SU-DHL-6 (cell line): ENCODE results near the gene NFIA.

Source experiments
- H2AFZ ChIP-seq: fragments of 200-600 bp; sonication (generic); 2 replicates; pipeline ENCODE4 v1.6.1; 2014; ENCODE audit warnings: low read depth, mild to moderate bottlenecking, moderate library complexity, mixed read lengths, antibody characterized with exemption, low read length; ENCODE audit not compliant: severe bottlenecking
- H3F3A ChIP-seq: fragments of 200-600 bp; shearing (Covaris generic); 2 replicates; pipeline ENCODE4 v1.6.0; 2016; ENCODE audit warnings: antibody characterized with exemption, mild to moderate bottlenecking; ENCODE audit not compliant: insufficient read depth
- H3K27ac ChIP-seq: fragments of 200-600 bp; sonication (generic); 2 replicates; pipeline ENCODE4 v1.5.1; 2016; ENCODE audit warnings: low read depth, mild to moderate bottlenecking, low read length, moderate library complexity, mixed read lengths
- H3K27me3 ChIP-seq: fragments of 200-600 bp; sonication (generic), shearing (Covaris generic); 2 replicates; pipeline ENCODE4 v1.6.0; 2014; ENCODE audit warnings: mild to moderate bottlenecking, low read length
- H3K36me3 ChIP-seq: fragments of 200-600 bp; sonication (generic); 2 replicates; pipeline ENCODE4 v1.6.1; 2014; ENCODE audit warnings: mild to moderate bottlenecking, low read length, mixed read lengths
- H3K4me2 ChIP-seq: fragments of 300-600, 200-600 bp; shearing (Covaris generic), sonication (generic); 2 replicates; pipeline ENCODE4 v1.6.0; 2014; ENCODE audit warnings: low read length, low read depth, mild to moderate bottlenecking; ENCODE audit not compliant: poor library complexity, severe bottlenecking
- H3K4me3 ChIP-seq: fragments of 200-600 bp; sonication (generic); 2 replicates; pipeline ENCODE4 v1.5.1; 2014; ENCODE audit warnings: antibody characterized with exemption, low read length, mild to moderate bottlenecking, mixed read lengths; ENCODE audit not compliant: insufficient read depth, poor library complexity, severe bottlenecking
- H3K79me2 ChIP-seq: fragments of 200-600 bp; sonication (generic); 2 replicates; pipeline ENCODE4 v1.6.1; 2014; ENCODE audit warnings: mild to moderate bottlenecking, low read length, moderate library complexity; ENCODE audit not compliant: insufficient read depth
- H3K9ac ChIP-seq: fragments of 200-600 bp; sonication (generic); 2 replicates; pipeline ENCODE4 v1.7.0; 2014; ENCODE audit warnings: mild to moderate bottlenecking, low read length
- H3K9me2 ChIP-seq: fragments of 200-600 bp; sonication (generic); replicated peaks from 2 replicates; pipeline ENCODE4 v1.6.1; 2014; ENCODE audit warnings: low read length; ENCODE audit not compliant: insufficient read depth
- H3K9me3 ChIP-seq: fragments of 200-600 bp; sonication (generic); 2 replicates; pipeline ENCODE4 v1.6.1; 2014; ENCODE audit warnings: low read length, mixed read lengths; ENCODE audit not compliant: insufficient read depth
- H4K20me1 ChIP-seq: fragments of 200-600 bp; sonication (generic); 2 replicates; pipeline ENCODE4 v1.6.1; 2014; ENCODE audit warnings: low read depth, mild to moderate bottlenecking, antibody characterized with exemption, low read length, moderate library complexity, mixed read lengths
- CTCF ChIP-seq: fragments of 200-600 bp; sonication (generic); IDR thresholded peaks from one replicate; pipeline ENCODE4 v1.5.1; 2017; ENCODE audit warnings: antibody characterized with exemption, mild to moderate bottlenecking, low read length, moderate library complexity; ENCODE audit not compliant: insufficient read depth, poor library complexity, severe bottlenecking
- EZH2phosphoT487 ChIP-seq: fragments of 200-600 bp; sonication (generic), shearing (Covaris generic); conservative IDR thresholded peaks from 2 replicates; pipeline ENCODE4 v1.6.1; 2018; ENCODE audit warnings: mild to moderate bottlenecking, antibody characterized with exemption, low read length, moderate library complexity, mixed read lengths

Gene NFIA

GRCh38 chr1:61208172-61208571 lies 125.8 kb downstream of the NFIA start:
- H2AFZ ChIP-seq, result no peak overlapping the region
- no peak overlapping the region for H3K27ac ChIP-seq
- no peak overlapping the region for H3K4me2 ChIP-seq
- H3K9ac ChIP-seq, result no peak overlapping the region
- TF ChIP-seq EZH2phosphoT487 (no peak), CTCF (no peak)
- H3F3A ChIP-seq, result no peaks in the 10 kb centered on the region
- no peaks in the 10 kb centered on the region for H3K27me3 ChIP-seq
- H4K20me1 ChIP-seq, result no peaks in the 10 kb centered on the region
- no peak overlapping the region for H3K4me3 ChIP-seq
- no peaks in the 10 kb centered on the region for H3K9me2 ChIP-seq
- no peaks in the 10 kb centered on the region for H3K9me3 ChIP-seq
- no peaks in the 10 kb centered on the region for H3K79me2 ChIP-seq
- H3K36me3 ChIP-seq, result no peaks in the 10 kb centered on the region

DNA sequence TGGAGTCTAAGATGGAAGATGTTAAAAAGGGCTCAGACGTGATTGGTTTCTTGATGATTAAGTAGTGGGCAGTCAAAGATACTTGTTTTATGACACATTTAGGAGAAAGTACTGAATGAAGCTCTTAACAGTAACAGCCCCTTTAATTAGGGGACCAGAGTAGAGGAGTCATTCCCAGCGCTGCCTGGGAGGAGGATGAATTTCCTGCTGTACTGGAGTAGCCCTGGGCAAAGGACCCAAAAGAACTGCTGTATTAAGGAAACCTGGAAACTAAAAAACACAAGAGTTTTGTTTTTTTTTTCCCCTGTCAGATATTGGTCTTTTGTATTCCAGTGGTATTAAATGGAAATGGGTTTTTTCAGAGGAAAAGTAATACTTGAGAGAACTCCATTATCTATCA lies 126.5 kb downstream of the NFIA start:
- H3K9me2 ChIP-seq, result no peaks in the 10 kb centered on the region
- H3K27ac ChIP-seq, result no peak overlapping the region
- no peaks in the 10 kb centered on the region for H3K79me2 ChIP-seq
- H3K4me3 ChIP-seq, result no peak overlapping the region
- no peaks in the 10 kb centered on the region for H3K36me3 ChIP-seq
- TF ChIP-seq EZH2phosphoT487 (no peak), CTCF (no peak)
- H3K9ac ChIP-seq, result no peak overlapping the region
- no peaks in the 10 kb centered on the region for H3K9me3 ChIP-seq
- no peaks in the 10 kb centered on the region for H3F3A ChIP-seq
- H3K4me2 ChIP-seq, result no peak overlapping the region
- no peaks in the 10 kb centered on the region for H3K27me3 ChIP-seq
- no peak overlapping the region for H2AFZ ChIP-seq
- H4K20me1 ChIP-seq, result no peaks in the 10 kb centered on the region

DNA sequence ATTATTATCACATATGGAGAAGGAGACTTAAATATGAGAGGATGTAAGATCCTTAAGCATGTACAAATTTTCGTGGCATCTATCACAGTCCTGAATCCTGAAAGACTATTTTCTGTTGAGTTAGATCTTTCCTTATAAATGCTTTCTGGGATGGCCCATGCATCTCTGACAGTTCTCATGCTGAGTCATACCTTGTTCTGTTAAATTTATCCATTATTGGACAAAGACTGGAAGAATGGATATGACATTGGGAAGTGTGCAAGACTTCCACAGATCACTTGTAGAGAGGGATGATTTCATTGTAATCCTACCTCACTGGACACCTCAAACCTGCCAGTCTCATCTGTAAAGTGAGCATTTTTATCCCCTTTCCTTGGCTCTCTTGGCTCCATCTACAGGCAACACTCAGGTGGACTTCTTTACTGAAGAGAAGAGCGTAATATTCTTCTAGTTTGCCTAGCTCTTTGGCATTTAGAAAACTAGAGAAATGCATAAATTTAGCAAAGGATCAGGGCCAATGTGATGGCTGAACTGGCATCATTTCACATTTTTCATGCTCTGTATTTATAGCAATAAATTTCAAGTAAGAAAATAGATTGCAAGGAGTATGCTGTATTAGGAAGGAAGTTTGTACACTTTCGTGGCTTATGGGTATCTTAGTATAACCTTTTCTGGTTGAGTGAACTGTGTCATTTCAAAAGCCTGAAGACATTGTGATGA lies 128.2 kb downstream of the NFIA start:
- no peaks in the 10 kb centered on the region for H3K36me3 ChIP-seq
- H3K4me3 ChIP-seq, result no peak overlapping the region
- no peak overlapping the region for H2AFZ ChIP-seq
- H3F3A ChIP-seq, result no peaks in the 10 kb centered on the region; the same call in 1 of the 2 replicates
- H3K4me2 ChIP-seq, result no peak overlapping the region
- H3K9ac ChIP-seq, result no peak overlapping the region
- no peaks in the 10 kb centered on the region for H3K27me3 ChIP-seq
- no peaks in the 10 kb centered on the region for H3K9me2 ChIP-seq
- no peaks in the 10 kb centered on the region for H4K20me1 ChIP-seq
- H3K27ac ChIP-seq, result no peak overlapping the region
- H3K9me3 ChIP-seq, result no peaks in the 10 kb centered on the region
- no peaks in the 10 kb centered on the region for H3K79me2 ChIP-seq
- TF ChIP-seq CTCF (no peak), EZH2phosphoT487 (no peak)
